ENCODE data around the gene TRPC6. TPM values are rescaled to one million over a fixed set of nuclear protein-coding genes. Genes with fewer than 3 reads are reported as not detected.

The TRPC6 gene
- total RNA-seq, 1 experiment from 2014 or later: not detected

DNA sequence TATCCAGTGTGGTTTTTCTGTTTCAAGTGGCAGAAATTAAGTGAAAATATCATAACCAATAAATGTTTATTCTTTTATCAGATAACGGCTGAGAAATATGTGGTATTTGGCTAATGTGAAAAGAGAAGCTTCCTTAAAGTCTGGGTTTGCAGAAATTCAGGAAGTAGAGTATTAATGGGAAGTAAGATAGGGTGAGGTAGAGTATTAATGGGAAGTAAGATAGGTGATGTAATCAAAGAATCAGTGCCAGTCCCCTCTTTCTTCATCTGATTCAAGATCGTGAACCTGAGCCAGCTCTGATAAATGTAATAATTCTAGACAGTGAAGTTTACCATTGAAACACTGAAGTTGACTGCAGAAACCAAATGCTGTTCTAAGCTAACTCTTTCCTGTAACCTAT lies 30.9 kb downstream of the TRPC6 start:
- CTCF ChIA-PET: interaction anchor here (0.5 to 0.7 kb wide), 2 partner anchors 44 to 76 kb away, joined by 3 read pairs; no protein-coding TSS in a partner anchor
- H3K27ac Mint-ChIP-seq (ENCODE audit: low read depth, unreplicated experiment): no peak overlapping the region
- TF ChIP-seq, protein P1, sequence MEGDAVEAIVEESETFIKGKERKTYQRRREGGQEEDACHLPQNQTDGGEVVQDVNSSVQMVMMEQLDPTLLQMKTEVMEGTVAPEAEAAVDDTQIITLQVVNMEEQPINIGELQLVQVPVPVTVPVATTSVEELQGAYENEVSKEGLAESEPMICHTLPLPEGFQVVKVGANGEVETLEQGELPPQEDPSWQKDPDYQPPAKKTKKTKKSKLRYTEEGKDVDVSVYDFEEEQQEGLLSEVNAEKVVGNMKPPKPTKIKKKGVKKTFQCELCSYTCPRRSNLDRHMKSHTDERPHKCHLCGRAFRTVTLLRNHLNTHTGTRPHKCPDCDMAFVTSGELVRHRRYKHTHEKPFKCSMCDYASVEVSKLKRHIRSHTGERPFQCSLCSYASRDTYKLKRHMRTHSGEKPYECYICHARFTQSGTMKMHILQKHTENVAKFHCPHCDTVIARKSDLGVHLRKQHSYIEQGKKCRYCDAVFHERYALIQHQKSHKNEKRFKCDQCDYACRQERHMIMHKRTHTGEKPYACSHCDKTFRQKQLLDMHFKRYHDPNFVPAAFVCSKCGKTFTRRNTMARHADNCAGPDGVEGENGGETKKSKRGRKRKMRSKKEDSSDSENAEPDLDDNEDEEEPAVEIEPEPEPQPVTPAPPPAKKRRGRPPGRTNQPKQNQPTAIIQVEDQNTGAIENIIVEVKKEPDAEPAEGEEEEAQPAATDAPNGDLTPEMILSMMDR (IDR thresholded peaks at IDR 0.05; ENCODE audit: unreplicated experiment): no peak

DNA sequence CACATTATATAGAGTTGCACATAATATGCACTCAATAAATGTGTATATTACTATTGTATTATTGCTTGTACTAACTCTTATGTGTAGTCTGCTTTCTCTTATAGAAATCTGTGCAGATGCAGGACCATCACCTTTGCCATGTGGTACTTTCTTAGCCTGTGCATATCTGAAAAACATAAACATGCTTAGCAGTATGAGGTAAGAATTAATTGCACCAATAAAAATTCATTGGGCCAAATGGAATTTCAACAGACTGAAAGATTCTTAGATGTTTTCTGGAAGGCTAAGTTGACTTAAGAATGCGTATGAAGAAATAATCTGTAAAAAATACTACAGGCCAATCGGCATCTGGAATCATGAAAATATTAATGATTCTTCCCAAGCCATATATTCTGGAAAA lies 55.3 kb downstream of the TRPC6 start:
- POLR2A ChIA-PET: no interaction called here
- intact Hi-C loops (cut with micrococcal nuclease): no loop called here
- no peak for DNase-seq (ENCODE audit: unreplicated experiment)
- BruUV-seq (replicated peaks): no TSS peak
- Mint-ChIP-seq H3K4me1 (ENCODE audit: insufficient read depth, unreplicated experiment) (no peaks in the 10 kb centered on the region), H3K27me3 (ENCODE audit: insufficient read depth, unreplicated experiment) (no peaks in the 10 kb centered on the region), H3K4me3 (ENCODE audit: unreplicated experiment) (no peak overlapping the region), H3K9me3 (ENCODE audit: unreplicated experiment) (no peaks in the 10 kb centered on the region), H3K36me3 (ENCODE audit: insufficient read depth, unreplicated experiment) (no peaks in the 10 kb centered on the region), H3K27ac (ENCODE audit: low read depth, unreplicated experiment) (no peak overlapping the region)
- CTCF ChIA-PET: no interaction called here
- TF ChIP-seq, protein P1 (IDR thresholded peaks at IDR 0.05; ENCODE audit: unreplicated experiment): no peak

More for the DNA sequence above, 30.9 kb downstream of the TRPC6 start:
- POLR2A ChIA-PET: no interaction called here
- no peaks in the 10 kb centered on the region for H3K9me3 Mint-ChIP-seq (ENCODE audit: unreplicated experiment)
- H3K36me3 Mint-ChIP-seq (ENCODE audit: insufficient read depth, unreplicated experiment): no peaks in the 10 kb centered on the region
- no peaks in the 10 kb centered on the region for H3K4me1 Mint-ChIP-seq (ENCODE audit: insufficient read depth, unreplicated experiment)
- intact Hi-C loops (cut with micrococcal nuclease): no loop called here
- H3K27me3 Mint-ChIP-seq (ENCODE audit: insufficient read depth, unreplicated experiment): no peaks in the 10 kb centered on the region
- no TSS peak for BruUV-seq (replicated peaks)
- H3K4me3 Mint-ChIP-seq (ENCODE audit: unreplicated experiment): no peak overlapping the region
- DNase-seq (ENCODE audit: unreplicated experiment): no peak

DNA sequence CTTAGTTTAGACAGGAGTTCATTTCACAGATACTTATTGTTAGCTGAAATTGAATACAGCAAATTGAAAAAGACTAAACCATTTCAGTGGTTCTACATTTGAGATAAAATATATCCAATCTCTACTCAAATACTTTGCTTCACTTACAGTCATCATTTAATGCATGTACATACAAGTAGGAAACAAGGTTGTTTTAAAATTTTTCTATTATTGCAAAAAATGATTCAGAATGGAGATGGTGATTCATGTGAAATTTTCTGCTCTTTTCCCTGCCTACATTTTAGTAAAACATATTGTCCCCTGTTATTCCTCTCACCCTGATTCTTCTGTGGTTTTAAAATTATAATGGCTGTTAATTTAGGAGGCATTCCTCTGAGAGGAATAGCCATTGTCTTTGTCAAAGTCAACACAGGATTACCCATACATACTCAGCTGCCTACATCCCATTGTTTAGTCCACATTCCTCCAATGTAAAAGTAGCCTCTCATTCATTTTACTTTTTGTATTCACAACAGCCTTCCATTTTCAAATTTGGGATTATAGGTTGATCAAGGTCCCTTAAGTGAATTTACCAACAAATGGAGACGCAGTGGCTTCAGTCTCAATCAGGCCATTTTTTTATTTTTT lies 60.1 kb downstream of the TRPC6 start:
- Mint-ChIP-seq H3K9me3 (ENCODE audit: unreplicated experiment) (no peaks in the 10 kb centered on the region), H3K4me3 (ENCODE audit: unreplicated experiment) (no peak overlapping the region), H3K36me3 (ENCODE audit: insufficient read depth, unreplicated experiment) (no peaks in the 10 kb centered on the region), H3K27ac (ENCODE audit: low read depth, unreplicated experiment) (no peak overlapping the region), H3K4me1 (ENCODE audit: insufficient read depth, unreplicated experiment) (no peaks in the 10 kb centered on the region), H3K27me3 (ENCODE audit: insufficient read depth, unreplicated experiment) (no peaks in the 10 kb centered on the region)
- CTCF ChIA-PET: no interaction called here
- BruUV-seq (replicated peaks): no TSS peak
- DNase-seq (ENCODE audit: unreplicated experiment): no peak
- POLR2A ChIA-PET: no interaction called here
- TF ChIP-seq, protein P1 (IDR thresholded peaks at IDR 0.05; ENCODE audit: unreplicated experiment): no peak
- intact Hi-C loops (cut with micrococcal nuclease): no loop called here

DNA sequence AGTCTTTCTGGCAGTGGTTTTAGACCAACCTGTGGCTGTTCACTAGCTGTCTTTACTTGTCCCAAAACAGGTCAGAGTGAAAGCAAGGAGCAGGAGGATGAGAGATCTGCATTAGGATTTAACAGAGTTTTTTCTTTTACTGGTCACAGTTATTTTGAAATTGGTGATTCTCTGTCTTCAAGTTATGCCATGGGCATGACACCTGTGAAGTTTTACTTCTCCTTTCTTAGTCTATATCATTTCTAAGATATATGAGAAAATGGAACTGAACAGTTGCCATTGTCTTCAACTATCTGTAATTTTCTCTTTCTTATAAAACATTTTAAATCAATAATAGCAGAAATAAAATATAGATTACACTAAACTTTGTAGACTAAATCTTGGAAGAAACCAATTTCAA lies 60.6 kb downstream of the TRPC6 start:
- DNase-seq (ENCODE audit: unreplicated experiment): no peak
- no TSS peak for BruUV-seq (replicated peaks)
- no peaks in the 10 kb centered on the region for H3K36me3 Mint-ChIP-seq (ENCODE audit: insufficient read depth, unreplicated experiment)
- no peaks in the 10 kb centered on the region for H3K27me3 Mint-ChIP-seq (ENCODE audit: insufficient read depth, unreplicated experiment)
- H3K9me3 Mint-ChIP-seq (ENCODE audit: unreplicated experiment): no peaks in the 10 kb centered on the region
- ChIA-PET CTCF (no interaction called here), POLR2A (no interaction called here)
- intact Hi-C loops (cut with micrococcal nuclease): no loop called here
- H3K4me1 Mint-ChIP-seq (ENCODE audit: insufficient read depth, unreplicated experiment): no peaks in the 10 kb centered on the region
- TF ChIP-seq, protein P1 (IDR thresholded peaks at IDR 0.05; ENCODE audit: unreplicated experiment): no peak
- H3K27ac Mint-ChIP-seq (ENCODE audit: low read depth, unreplicated experiment): no peak overlapping the region
- no peak overlapping the region for H3K4me3 Mint-ChIP-seq (ENCODE audit: unreplicated experiment)
